MG63 (cell line): ENCODE results near the gene SDC4. TPM values are rescaled to one million over a fixed set of nuclear protein-coding genes. Genes with fewer than 3 reads are reported as not detected.

ENCODE experiments used
- DNase-seq: peaks from one replicate; pipeline ENCODE4 v3.0.0-alpha.2; 2020
- H3K27me3 ChIP-seq: fragments of 250-450 bp; sonication (Bioruptor Pico); 2 replicates; pipeline ENCODE4 v1.5.1; 2020; ENCODE audit warnings: mild to moderate bottlenecking, moderate library complexity
- H3K36me3 ChIP-seq: fragments of 250-450 bp; sonication (Bioruptor Pico); 2 replicates; pipeline ENCODE4 v1.5.1; 2020; ENCODE audit warnings: mild to moderate bottlenecking, moderate library complexity
- H3K4me3 ChIP-seq: fragments of 250-450 bp; sonication (Bioruptor Pico); 2 replicates; pipeline ENCODE4 v1.5.1; 2020; ENCODE audit warnings: mild to moderate bottlenecking, moderate library complexity
- H3K9me3 ChIP-seq: fragments of 250-450 bp; sonication (Bioruptor Pico); 2 replicates; pipeline ENCODE4 v1.5.1; 2020; ENCODE audit warnings: mild to moderate bottlenecking, moderate library complexity
- total RNA-seq: library from RNA; depleted of rRNA; stranded (reverse); fragments of >200 nt; shearing (Covaris generic); gene quantifications from 2 replicates; pipeline ENCODE4 v1.2.3, GENCODE V29; 2014; ENCODE audit warnings: low replicate concordance; rRNA removed

Gene SDC4
- 204 and 214 TPM in 2 replicates for total RNA-seq

GRCh38 chr20:45347936-45348778, at the start of gene SDC4:
Gene SDC4, minus strand, starts transcription at chr20:45348424. Its CDS starts 40 bp downstream, at chr20:45348384.
- Histone ChIP-seq H3K27me3 (no peaks in the 10 kb centered on the region), H3K9me3 (no peaks in the 10 kb centered on the region), H3K36me3 (peaks cover 42% of the 10 kb centered on the region), H3K4me3 (peak within 1 kb of the TSS; percentile 95)
- peak; percentile 87 for DNase-seq

GRCh38 chr20:45395114-45395415, 46.8 kb upstream of the SDC4 start:
- H3K36me3 ChIP-seq: no peaks in the 10 kb centered on the region; the same call in 1 of the 2 replicates
- no peaks in the 10 kb centered on the region for H3K27me3 ChIP-seq
- H3K9me3 ChIP-seq: peaks cover 14% of the 10 kb centered on the region
- no peak for DNase-seq
- no peak overlapping the region for H3K4me3 ChIP-seq

GRCh38 chr20:45394221-45395113, 46.2 kb upstream of the SDC4 start:
- Histone ChIP-seq H3K4me3 (no peak overlapping the region), H3K27me3 (no peaks in the 10 kb centered on the region), H3K9me3 (peaks cover 8% of the 10 kb centered on the region), H3K36me3 (no peaks in the 10 kb centered on the region; the same call in 1 of the 2 replicates)
- no peak for DNase-seq

GRCh38 chr20:45392733-45393132, 44.5 kb upstream of the SDC4 start:
- no peaks in the 10 kb centered on the region; the same call in 1 of the 2 replicates for H3K36me3 ChIP-seq
- no peaks in the 10 kb centered on the region for H3K9me3 ChIP-seq
- no peak for DNase-seq

GRCh38 chr20:45391559-45391958, 43.3 kb upstream of the SDC4 start:
- Histone ChIP-seq H3K9me3 (no peaks in the 10 kb centered on the region), H3K36me3 (no peaks in the 10 kb centered on the region; the same call in 1 of the 2 replicates), H3K4me3 (no peak overlapping the region), H3K27me3 (no peaks in the 10 kb centered on the region)
- DNase-seq: no peak

More at GRCh38 chr20:45392733-45393132, 44.5 kb upstream of the SDC4 start:
- Histone ChIP-seq H3K4me3 (no peak overlapping the region), H3K27me3 (no peaks in the 10 kb centered on the region)

GRCh38 chr20:45390931-45391330, 42.7 kb upstream of the SDC4 start:
- DNase-seq: no peak
- no peak overlapping the region for H3K4me3 ChIP-seq
- H3K27me3 ChIP-seq: no peaks in the 10 kb centered on the region
- no peaks in the 10 kb centered on the region; the same call in 1 of the 2 replicates for H3K36me3 ChIP-seq
- no peaks in the 10 kb centered on the region for H3K9me3 ChIP-seq

- no peak for DNase-seq
- H3K4me3 ChIP-seq: no peak overlapping the region
- H3K36me3 ChIP-seq: no peaks in the 10 kb centered on the region; the same call in 1 of the 2 replicates
- no peaks in the 10 kb centered on the region for H3K27me3 ChIP-seq
- peaks cover 5% of the 10 kb centered on the region; the same call in 1 of the 2 replicates for H3K9me3 ChIP-seq
Measured at GRCh38 chr20:45387274-45387673, 39.0 kb upstream of the SDC4 start.

- H3K27me3 ChIP-seq: no peaks in the 10 kb centered on the region
- H3K9me3 ChIP-seq: no peaks in the 10 kb centered on the region
- H3K4me3 ChIP-seq: no peak within 1 kb of the TSS
- DNase-seq: no peak
- H3K36me3 ChIP-seq: peaks cover 4% of the 10 kb centered on the region; the same call in 1 of the 2 replicates
Measured at GRCh38 chr20:45378191-45378590, 30.0 kb upstream of the SDC4 start, which contains the start of gene TP53TG5. Gene TP53TG5, minus strand, starts transcription at chr20:45378325. Its CDS starts 89 bp downstream, at chr20:45378236.

- DNase-seq: no peak
- no peak overlapping the region for H3K4me3 ChIP-seq
- H3K27me3 ChIP-seq: no peaks in the 10 kb centered on the region
- H3K9me3 ChIP-seq: no peaks in the 10 kb centered on the region
- peaks cover 4% of the 10 kb centered on the region; the same call in 1 of the 2 replicates for H3K36me3 ChIP-seq
Measured at GRCh38 chr20:45377269-45377668, 29.0 kb upstream of the SDC4 start.

- DNase-seq: no peak
- Histone ChIP-seq H3K4me3 (no peak overlapping the region), H3K36me3 (peaks cover 14% of the 10 kb centered on the region), H3K9me3 (no peaks in the 10 kb centered on the region), H3K27me3 (no peaks in the 10 kb centered on the region)
Measured at GRCh38 chr20:45374966-45375365, 26.7 kb upstream of the SDC4 start.

GRCh38 chr20:45374101-45374467, 25.9 kb upstream of the SDC4 start:
- no peak overlapping the region for H3K4me3 ChIP-seq

GRCh38 chr20:45373353-45374100, 25.3 kb upstream of the SDC4 start:
- no peaks in the 10 kb centered on the region for H3K27me3 ChIP-seq
- H3K36me3 ChIP-seq: peaks cover 16% of the 10 kb centered on the region
- no peak overlapping the region for H3K4me3 ChIP-seq
- no peaks in the 10 kb centered on the region for H3K9me3 ChIP-seq
- peak; percentile 74 for DNase-seq

More at GRCh38 chr20:45374101-45374467, 25.9 kb upstream of the SDC4 start:
- Histone ChIP-seq H3K27me3 (no peaks in the 10 kb centered on the region), H3K9me3 (no peaks in the 10 kb centered on the region), H3K36me3 (peaks cover 14% of the 10 kb centered on the region)
- no peak for DNase-seq

GRCh38 chr20:45372646-45373352, 24.6 kb upstream of the SDC4 start:
- Histone ChIP-seq H3K4me3 (no peak overlapping the region), H3K9me3 (no peaks in the 10 kb centered on the region), H3K27me3 (no peaks in the 10 kb centered on the region), H3K36me3 (peaks cover 21% of the 10 kb centered on the region)
- no peak for DNase-seq

- H3K36me3 ChIP-seq: peaks cover 27% of the 10 kb centered on the region
- H3K4me3 ChIP-seq: no peak overlapping the region
- no peaks in the 10 kb centered on the region for H3K27me3 ChIP-seq
- no peaks in the 10 kb centered on the region for H3K9me3 ChIP-seq
- no peak for DNase-seq
Measured at GRCh38 chr20:45372241-45372640, 24.0 kb upstream of the SDC4 start.

- no peak for DNase-seq
- Histone ChIP-seq H3K9me3 (no peaks in the 10 kb centered on the region), H3K4me3 (no peak overlapping the region), H3K36me3 (peaks cover 43% of the 10 kb centered on the region), H3K27me3 (no peaks in the 10 kb centered on the region)
Measured at GRCh38 chr20:45370571-45371160, 22.4 kb upstream of the SDC4 start.
